ENCODE results near the gene MTHFD1L. TPM values are rescaled to one million over a fixed set of nuclear protein-coding genes. Genes with fewer than 3 reads are reported as not detected.

Gene MTHFD1L
- total and polyA plus RNA-seq, 2 donors (not counting 1 experiment from before 2014, with no cell fraction given), result 36.1 to 48.9 TPM

- Histone ChIP-seq H3K9ac (ENCODE audit: insufficient read depth, low read length) (peak overlapping the region; percentile 34), H4K20me1 (ENCODE audit: control insufficient read depth, extremely low read depth, insufficient read depth, low read length) (no peaks in the 10 kb centered on the region), H3K4me3 (replicated peaks in 1 of 4; ENCODE audit: control extremely low read depth in 1 of 4, insufficient read depth in 1 of 4, low read depth in 3 of 4, low read length in 4 of 4) (peak overlapping the region in 3 of 4 experiments; percentile 4 to 12 (median 6)), H3K4me1 (ENCODE audit: control insufficient read depth, extremely low read depth, insufficient read depth, low read length) (peaks cover 27% of the 10 kb centered on the region), H3K27me3 (ENCODE audit: control insufficient read depth, insufficient read depth, low read length) (no peaks in the 10 kb centered on the region), H3K79me2 (ENCODE audit: control insufficient read depth, insufficient read depth, low read length) (no peaks in the 10 kb centered on the region), H3K27ac (ENCODE audit: insufficient read depth, low read length) (peak overlapping the region; percentile 86), H3K9me3 (ENCODE audit: control insufficient read depth, insufficient read depth, low read depth, low read length) (no peaks in the 10 kb centered on the region), H2AFZ (ENCODE audit: low read length) (no peak overlapping the region), H3K36me3 (ENCODE audit: control insufficient read depth, insufficient read depth, low read length) (peaks cover 4% of the 10 kb centered on the region), H3K4me2 (ENCODE audit: extremely low read depth, insufficient read depth, low read length) (peak overlapping the region; percentile 63)
- peak; percentile 99 for DNase-seq (ENCODE audit: low read depth in 2 of 2)
- TF ChIP-seq EZH2 (IDR thresholded peaks at IDR 0.05; ENCODE audit: low read length, missing control alignments), result no peak
- no peak for TF ChIP-seq CTCF (conservative IDR thresholded peaks at IDR 0.05 in 1 of 2, IDR thresholded peaks at IDR 0.05 in 1 of 2; ENCODE audit: low read depth in 1 of 2, low read length in 2 of 2)
Measured at GRCh38 chr6:151067684-151068596, 202.4 kb downstream of the MTHFD1L start.

GRCh38 chr6:151068761-151069312 lies 203.3 kb downstream of the MTHFD1L start:
- Histone ChIP-seq H3K4me1 (ENCODE audit: control insufficient read depth, extremely low read depth, insufficient read depth, low read length) (peaks cover 25% of the 10 kb centered on the region), H2AFZ (ENCODE audit: low read length) (no peak overlapping the region), H4K20me1 (ENCODE audit: control insufficient read depth, extremely low read depth, insufficient read depth, low read length) (no peaks in the 10 kb centered on the region), H3K79me2 (ENCODE audit: control insufficient read depth, insufficient read depth, low read length) (no peaks in the 10 kb centered on the region), H3K4me2 (ENCODE audit: extremely low read depth, insufficient read depth, low read length) (peak overlapping the region; percentile 19), H3K9me3 (ENCODE audit: control insufficient read depth, insufficient read depth, low read depth, low read length) (no peaks in the 10 kb centered on the region), H3K27me3 (ENCODE audit: control insufficient read depth, insufficient read depth, low read length) (no peaks in the 10 kb centered on the region), H3K9ac (ENCODE audit: insufficient read depth, low read length) (no peak overlapping the region), H3K27ac (ENCODE audit: insufficient read depth, low read length) (peak overlapping the region; percentile 86), H3K4me3 (replicated peaks in 1 of 4; ENCODE audit: control extremely low read depth in 1 of 4, insufficient read depth in 1 of 4, low read depth in 3 of 4, low read length in 4 of 4) (peak overlapping the region in 1 of 4 experiments; percentile 8), H3K36me3 (ENCODE audit: control insufficient read depth, insufficient read depth, low read length) (peaks cover 4% of the 10 kb centered on the region)
- DNase-seq (ENCODE audit: low read depth in 2 of 2), result peak; percentile 66 to 92
- TF ChIP-seq EZH2 (IDR thresholded peaks at IDR 0.05; ENCODE audit: low read length, missing control alignments), result no peak
- no peak for TF ChIP-seq CTCF (conservative IDR thresholded peaks at IDR 0.05 in 1 of 2, IDR thresholded peaks at IDR 0.05 in 1 of 2; ENCODE audit: low read depth in 1 of 2, low read length in 2 of 2)

- Histone ChIP-seq H3K9ac (ENCODE audit: insufficient read depth, low read length) (no peak overlapping the region), H3K4me2 (ENCODE audit: extremely low read depth, insufficient read depth, low read length) (no peak overlapping the region)
- TF ChIP-seq EZH2 (IDR thresholded peaks at IDR 0.05; ENCODE audit: low read length, missing control alignments) (no peak), CTCF (conservative IDR thresholded peaks at IDR 0.05 in 1 of 2, IDR thresholded peaks at IDR 0.05 in 1 of 2; ENCODE audit: low read depth in 1 of 2, low read length in 2 of 2) (no peak)
Measured at GRCh38 chr6:151069641-151070040, 204.1 kb downstream of the MTHFD1L start.

More at GRCh38 chr6:151069641-151070040, 204.1 kb downstream of the MTHFD1L start:
- Histone ChIP-seq H3K36me3 (ENCODE audit: control insufficient read depth, insufficient read depth, low read length) (peaks cover 4% of the 10 kb centered on the region), H2AFZ (ENCODE audit: low read length) (no peak overlapping the region), H3K79me2 (ENCODE audit: control insufficient read depth, insufficient read depth, low read length) (no peaks in the 10 kb centered on the region), H3K4me3 (replicated peaks in 1 of 4; ENCODE audit: control extremely low read depth in 1 of 4, insufficient read depth in 1 of 4, low read depth in 3 of 4, low read length in 4 of 4) (no peak overlapping the region), H3K4me1 (ENCODE audit: control insufficient read depth, extremely low read depth, insufficient read depth, low read length) (peaks cover 25% of the 10 kb centered on the region), H3K27ac (ENCODE audit: insufficient read depth, low read length) (peak overlapping the region; percentile 86), H3K9me3 (ENCODE audit: control insufficient read depth, insufficient read depth, low read depth, low read length) (no peaks in the 10 kb centered on the region), H3K27me3 (ENCODE audit: control insufficient read depth, insufficient read depth, low read length) (no peaks in the 10 kb centered on the region), H4K20me1 (ENCODE audit: control insufficient read depth, extremely low read depth, insufficient read depth, low read length) (no peaks in the 10 kb centered on the region)
- DNase-seq (ENCODE audit: low read depth in 2 of 2), result no peak

Data from fibroblast of lung (primary cell).